HepG2 (cell line): Measurements from ENCODE around the gene NRSN2. TPM values are rescaled to one million over a fixed set of nuclear protein-coding genes. Genes with fewer than 3 reads are reported as not detected.

Experiments
- AFF4 ChIP-seq: sonication (generic); formaldehyde crosslinking; IDR thresholded peaks from 2 replicates; pipeline ENCODE4 v1.4.0; 2020; ENCODE audit warnings: missing genetic modification reagents
- CCAR2 ChIP-seq: fragments of 200-400 bp; formaldehyde crosslinking; optimal IDR thresholded peaks from 2 replicates; pipeline ENCODE3; 2018; ENCODE audit warnings: low read depth, mild to moderate bottlenecking, low read length, moderate library complexity
- GLI4 ChIP-seq: sonication (generic); formaldehyde crosslinking; IDR thresholded peaks from 2 replicates; pipeline ENCODE4 v1.5.1; 2020; ENCODE audit warnings: missing genetic modification reagents, mild to moderate bottlenecking, moderate library complexity, borderline replicate concordance
- HNRNPH1 ChIP-seq: fragments of 200-400 bp; formaldehyde crosslinking; optimal IDR thresholded peaks from 2 replicates; pipeline ENCODE3; 2017; ENCODE audit warnings: mild to moderate bottlenecking, low read depth, low read length
- HOXA3 ChIP-seq: sonication (generic); formaldehyde crosslinking; IDR thresholded peaks from 2 replicates; pipeline ENCODE4 v1.5.0; 2020; ENCODE audit warnings: missing genetic modification reagents
- JUN ChIP-seq: sonication (generic); formaldehyde crosslinking; IDR thresholded peaks from 2 replicates; pipeline ENCODE4 v1.4.0; 2020; ENCODE audit warnings: mild to moderate bottlenecking, missing genetic modification reagents
- MXD1 ChIP-seq: sonication (generic); formaldehyde crosslinking; IDR thresholded peaks from 2 replicates; pipeline ENCODE4 v1.4.0; 2020; ENCODE audit warnings: mild to moderate bottlenecking, missing genetic modification reagents
- NFKB2 ChIP-seq: sonication (generic); formaldehyde crosslinking; IDR thresholded peaks from 2 replicates; pipeline ENCODE4 v1.4.0; 2020; ENCODE audit warnings: missing genetic modification reagents, borderline replicate concordance
- PRDM10 ChIP-seq: sonication (generic); formaldehyde crosslinking; IDR thresholded peaks from 2 replicates; pipeline ENCODE4 v1.4.0; 2020; ENCODE audit warnings: low read depth, missing genetic modification reagents
- SOX5 ChIP-seq: IDR thresholded peaks from 2 replicates; pipeline ENCODE4 v1.6.1; 2016; ENCODE audit warnings: borderline replicate concordance
- ZNF329 ChIP-seq: sonication (generic); formaldehyde crosslinking; IDR thresholded peaks from 2 replicates; pipeline ENCODE4 v1.9.0; 2021; ENCODE audit warnings: low read depth, mild to moderate bottlenecking, missing genetic modification reagents
- ZNF362 ChIP-seq: sonication (generic); formaldehyde crosslinking; IDR thresholded peaks from 2 replicates; pipeline ENCODE4 v1.4.0; 2020; ENCODE audit warnings: missing genetic modification reagents, mild to moderate bottlenecking, borderline replicate concordance
- ZNF367 ChIP-seq: sonication (generic); formaldehyde crosslinking; IDR thresholded peaks from 2 replicates; pipeline ENCODE4 v1.4.0; 2020; ENCODE audit warnings: missing genetic modification reagents, borderline replicate concordance
- ZNF468 ChIP-seq: sonication (generic); formaldehyde crosslinking; IDR thresholded peaks from 2 replicates; pipeline ENCODE4 v1.8.0; 2022; ENCODE audit warnings: mild to moderate bottlenecking, moderate library complexity, missing genetic modification reagents
- ZNF616 ChIP-seq: sonication (generic); formaldehyde crosslinking; IDR thresholded peaks from 2 replicates; pipeline ENCODE4 v1.5.0; 2020; ENCODE audit warnings: low read depth, mild to moderate bottlenecking, missing genetic modification reagents
- polyA plus RNA-seq, 8 experiments: library from polyadenylated mRNA; depleted of rRNA in 3 of 8; stranded (reverse) in 7 of 8; unstranded in 1 of 8; fragments of >200 nt; fragmentation: Illumina TruSeq in 4 of 8; extraction: Trizol in 4 of 8; gene quantifications; 2 replicates each; pipeline versions ENCODE4 v1.2.1 to v1.2.3, GENCODE V29; 2011 to 2016; ENCODE audit warnings: low read depth in 4 of 8, missing spikeins in 1 of 8, mixed read lengths in 1 of 8; ENCODE audit not compliant: insufficient read depth in 1 of 8
- total RNA-seq, 5 experiments: library from RNA; depleted of rRNA; stranded (reverse); fragments of >200 nt; fragmentation: Illumina TruSeq; extraction: Trizol; gene quantifications; 2 replicates each; pipeline ENCODE4 v1.2.3, GENCODE V29; 2016; ENCODE audit warnings: low read depth in 1 of 5

The NRSN2 gene
- total and polyA plus RNA-seq, 2 of the 13 experiments (the other 11 are each of a cell fraction or from before 2014, with no cell fraction given), result 32.3 to 49.4 TPM

- no peak; the same call in 1 of the 2 replicates for TF ChIP-seq ZNF329
- peak; percentile 51 for TF ChIP-seq HNRNPH1
- peak; percentile 35; the same call in 1 of the 2 replicates for TF ChIP-seq SOX5 (CRISPR knock-in tag)
- TF ChIP-seq NFKB2 (CRISPR knock-in tag), result no peak; the same call in 1 of the 2 replicates
- TF ChIP-seq ZNF468, result no peak
- TF ChIP-seq AFF4 (CRISPR knock-in tag), result no peak
- TF ChIP-seq PRDM10 (CRISPR knock-in tag), result peak; percentile 65; the same call in 1 of the 2 replicates
- TF ChIP-seq ZNF362 (CRISPR knock-in tag), result no peak
- TF ChIP-seq HOXA3 (CRISPR knock-in tag), result no peak; the same call in none of the 2 replicates
- no peak for TF ChIP-seq ZNF367 (CRISPR knock-in tag)
- TF ChIP-seq MXD1 (CRISPR knock-in tag), result no peak
- TF ChIP-seq GLI4 (CRISPR knock-in tag), result no peak; the same call in 1 of the 2 replicates
- TF ChIP-seq CCAR2, result peak; percentile 99
- no peak; the same call in 1 of the 2 replicates for TF ChIP-seq ZNF616
- peak; percentile 21; the same call in 1 of the 2 replicates for TF ChIP-seq JUN (CRISPR knock-in tag)
These were observed 19.5 kb upstream of the NRSN2 start (continued) for GRCh38 chr20:327186-328026.
